ENCODE measurements around the gene USP49. TPM values are rescaled to one million over a fixed set of nuclear protein-coding genes. Genes with fewer than 3 reads are reported as not detected.

Gene USP49
- total RNA-seq, 1 experiment from 2014 or later, result 2.1 TPM

- no peak for DNase-seq (ENCODE audit: low read depth)
Measured at GRCh38 chr6:41877051-41877680, 18.0 kb downstream of the USP49 start.

GRCh38 chr6:41874741-41875140 lies 20.4 kb downstream of the USP49 start:
- no peak for DNase-seq (ENCODE audit: low read depth)

GRCh38 chr6:41872147-41872546 lies 23.0 kb downstream of the USP49 start:
- no peak for DNase-seq (ENCODE audit: low read depth)

- DNase-seq (ENCODE audit: low read depth), result no peak
Measured at GRCh38 chr6:41871691-41872090, 23.5 kb downstream of the USP49 start.

GRCh38 chr6:41859356-41859755 lies 35.8 kb downstream of the USP49 start:
- no peak for DNase-seq (ENCODE audit: low read depth)

GRCh38 chr6:41858703-41859102 lies 36.5 kb downstream of the USP49 start:
- DNase-seq (ENCODE audit: low read depth), result no peak

GRCh38 chr6:41850861-41851260 lies 44.3 kb downstream of the USP49 start:
- no peak for DNase-seq (ENCODE audit: low read depth)

- DNase-seq (ENCODE audit: low read depth), result peak; percentile 95
Measured at GRCh38 chr6:41846666-41847237, 48.4 kb downstream of the USP49 start.

GRCh38 chr6:41843178-41843577 lies 52.0 kb downstream of the USP49 start:
- DNase-seq (ENCODE audit: low read depth), result no peak

GRCh38 chr6:41840326-41840725 lies 54.8 kb downstream of the USP49 start:
- DNase-seq (ENCODE audit: low read depth), result no peak

GRCh38 chr6:41836660-41837052 lies 58.5 kb downstream of the USP49 start:
- DNase-seq (ENCODE audit: low read depth), result no peak

- peak; percentile 14 for DNase-seq (ENCODE audit: low read depth)
Measured at GRCh38 chr6:41836022-41836659, 59.0 kb downstream of the USP49 start.

- no peak for DNase-seq (ENCODE audit: low read depth)
Measured at GRCh38 chr6:41832263-41832662, 62.9 kb downstream of the USP49 start.

- no peak for DNase-seq (ENCODE audit: low read depth)
Measured at GRCh38 chr6:41826343-41827022, 68.7 kb downstream of the USP49 start.

- DNase-seq (ENCODE audit: low read depth), result peak; percentile 90
Measured at GRCh38 chr6:41824571-41825569, 70.3 kb downstream of the USP49 start.

- no peak for DNase-seq (ENCODE audit: low read depth)
Measured at GRCh38 chr6:41823178-41823577, 72.0 kb downstream of the USP49 start.

- no peak for DNase-seq (ENCODE audit: low read depth)
Measured at GRCh38 chr6:41822021-41822420, 73.2 kb downstream of the USP49 start.

GRCh38 chr6:41821266-41821665 lies 73.9 kb downstream of the USP49 start:
- no peak for DNase-seq (ENCODE audit: low read depth)

- DNase-seq (ENCODE audit: low read depth), result peak; percentile 24
Measured at GRCh38 chr6:41818271-41819054, 76.7 kb downstream of the USP49 start.

- no peak for DNase-seq (ENCODE audit: low read depth)
Measured at GRCh38 chr6:41815587-41815986, 79.6 kb downstream of the USP49 start.
